ENCODE results near the gene SIGLEC7.

Gene SIGLEC7

GRCh38 chr19:51096473-51097165 is 45.5 kb upstream of the SIGLEC7 start:
- 88% methylated on average over 6 of the region's 6 CpGs for WGBS
- H2BK120ac ChIP-seq (ENCODE audit: low read depth, low read length), result no peak overlapping the region
- H3K27ac ChIP-seq (ENCODE audit: low read length, poor library complexity, severe bottlenecking), result no peak overlapping the region
- no peak overlapping the region for H3K4ac ChIP-seq (ENCODE audit: low read depth in 1 of 2, low read length in 2 of 2)
- H3K9me3 ChIP-seq (ENCODE audit: control insufficient read depth, low read length), result no peaks in the 10 kb centered on the region
- no peak overlapping the region for H3K9ac ChIP-seq (ENCODE audit: low read length)
- peaks cover 4% of the 10 kb centered on the region for H3K4me1 ChIP-seq (ENCODE audit: control insufficient read depth, insufficient read depth, low read depth, low read length)
- H2AK5ac ChIP-seq (ENCODE audit: low read length, severe bottlenecking), result no peak overlapping the region
- H3K36me3 ChIP-seq (ENCODE audit: control insufficient read depth in 1 of 2, insufficient read depth in 2 of 2, low read depth in 1 of 2, low read length in 2 of 2), result peaks cover 31 to 32% of the 10 kb centered on the region in 2 experiments
- H3K79me1 ChIP-seq (replicated peaks; ENCODE audit: low read length, poor library complexity, severe bottlenecking), result peaks cover 20% of the 10 kb centered on the region
- no peak overlapping the region for H3K4me3 ChIP-seq (ENCODE audit: insufficient read depth in 1 of 2, low read depth in 1 of 2, low read length in 2 of 2)
- peak overlapping the region; percentile 55 for H2BK15ac ChIP-seq (ENCODE audit: low read depth, poor library complexity, severe bottlenecking)
- no peak overlapping the region for H2BK5ac ChIP-seq (ENCODE audit: low read depth, low read length, poor library complexity, severe bottlenecking)
- no peak overlapping the region for H3K23ac ChIP-seq (ENCODE audit: low read length in 2 of 2)
- no peak overlapping the region for H2BK12ac ChIP-seq (ENCODE audit: low read length in 2 of 2)
- H3K27me3 ChIP-seq (ENCODE audit: control insufficient read depth in 1 of 2, insufficient read depth in 1 of 2, low read length in 2 of 2), result no peaks in the 10 kb centered on the region
- no peak overlapping the region for H2AFZ ChIP-seq (ENCODE audit: low read depth, low read length)
- H4K91ac ChIP-seq (ENCODE audit: low read length), result no peak overlapping the region
- no peak overlapping the region for H4K8ac ChIP-seq (ENCODE audit: low read length)
- H3K18ac ChIP-seq (ENCODE audit: low read depth in 1 of 2, low read length in 2 of 2), result no peak overlapping the region
- DNase-seq, result no peak
- no peak overlapping the region for H3K4me2 ChIP-seq (ENCODE audit: low read length, poor library complexity, severe bottlenecking)
- H3K14ac ChIP-seq (ENCODE audit: low read length in 2 of 2), result no peak overlapping the region

DNA sequence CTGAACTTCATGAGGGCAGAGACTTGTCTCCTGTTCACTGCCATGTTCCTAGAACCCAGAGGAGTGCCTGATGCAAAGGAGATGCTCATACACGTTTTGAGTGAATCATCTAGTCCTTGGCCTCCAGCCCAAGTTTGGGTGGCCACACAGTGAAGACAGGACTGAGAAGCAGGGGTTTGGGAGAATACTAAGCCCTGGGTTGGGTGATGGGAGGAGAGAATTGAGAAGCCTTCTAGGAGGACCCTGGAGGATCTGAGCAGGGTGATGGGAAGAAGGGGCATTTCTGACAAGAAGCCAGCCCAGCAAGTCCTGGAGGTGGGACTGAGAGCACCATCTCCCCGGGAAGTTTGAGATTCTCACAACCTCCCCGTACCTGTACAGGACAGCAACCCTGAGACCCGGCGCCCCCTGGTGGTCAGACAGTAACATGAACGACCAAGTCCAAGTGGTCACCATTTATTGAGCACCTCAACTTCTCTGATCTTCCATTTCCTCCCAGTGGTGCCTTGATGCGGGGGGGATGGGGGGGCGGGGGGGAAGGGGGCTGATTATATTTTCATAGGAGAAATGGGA is 44.8 kb upstream of the SIGLEC7 start:
- Histone ChIP-seq H4K91ac (ENCODE audit: low read length) (no peak overlapping the region), H2BK12ac (ENCODE audit: low read length in 2 of 2) (no peak overlapping the region), H3K18ac (ENCODE audit: low read depth in 1 of 2, low read length in 2 of 2) (no peak overlapping the region), H2BK5ac (ENCODE audit: low read depth, low read length, poor library complexity, severe bottlenecking) (no peak overlapping the region), H3K36me3 (ENCODE audit: control insufficient read depth in 1 of 2, insufficient read depth in 2 of 2, low read depth in 1 of 2, low read length in 2 of 2) (peaks cover 33 to 36% of the 10 kb centered on the region in 2 experiments), H3K27ac (ENCODE audit: low read length, poor library complexity, severe bottlenecking) (no peak overlapping the region), H2AK5ac (ENCODE audit: low read length, severe bottlenecking) (no peak overlapping the region), H2AFZ (ENCODE audit: low read depth, low read length) (no peak overlapping the region), H3K79me1 (replicated peaks; ENCODE audit: low read length, poor library complexity, severe bottlenecking) (peaks cover 21% of the 10 kb centered on the region), H3K4me1 (ENCODE audit: control insufficient read depth, insufficient read depth, low read depth, low read length) (peaks cover 4% of the 10 kb centered on the region), H4K8ac (ENCODE audit: low read length) (no peak overlapping the region), H2BK15ac (ENCODE audit: low read depth, poor library complexity, severe bottlenecking) (no peak overlapping the region), H3K23ac (ENCODE audit: low read length in 2 of 2) (no peak overlapping the region), H3K4me3 (ENCODE audit: insufficient read depth in 1 of 2, low read depth in 1 of 2, low read length in 2 of 2) (no peak overlapping the region), H3K4me2 (ENCODE audit: low read length, poor library complexity, severe bottlenecking) (no peak overlapping the region), H3K9me3 (ENCODE audit: control insufficient read depth, low read length) (no peaks in the 10 kb centered on the region), H3K14ac (ENCODE audit: low read length in 2 of 2) (no peak overlapping the region), H3K27me3 (ENCODE audit: control insufficient read depth in 1 of 2, insufficient read depth in 1 of 2, low read length in 2 of 2) (no peaks in the 10 kb centered on the region), H3K4ac (ENCODE audit: low read depth in 1 of 2, low read length in 2 of 2) (no peak overlapping the region), H3K9ac (ENCODE audit: low read length) (no peak overlapping the region), H2BK120ac (ENCODE audit: low read depth, low read length) (no peak overlapping the region)
- 6% methylated on average over 2 of the region's 8 CpGs for WGBS
- DNase-seq, result peak; percentile 18

DNA sequence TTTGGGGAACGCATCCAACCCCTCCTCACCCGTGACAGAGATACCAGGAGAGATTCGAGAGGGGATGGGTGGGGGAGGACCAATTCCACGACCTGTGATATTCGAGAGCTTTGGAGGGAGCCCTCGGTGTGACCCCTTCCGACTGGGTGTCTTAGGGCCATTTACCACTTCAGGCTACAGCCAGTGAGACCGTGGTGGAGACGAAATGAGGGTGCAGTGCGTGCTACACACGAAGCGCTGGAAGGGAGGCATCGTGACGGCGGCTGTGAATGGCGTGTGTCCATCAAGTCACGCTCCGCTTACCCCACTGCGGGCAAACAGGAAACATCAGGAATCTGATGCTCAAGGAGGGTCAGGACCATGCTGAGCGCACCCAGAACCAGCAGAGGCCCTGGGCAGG is 44.3 kb upstream of the SIGLEC7 start:
- peaks cover 38 to 41% of the 10 kb centered on the region in 2 experiments for H3K36me3 ChIP-seq (ENCODE audit: control insufficient read depth in 1 of 2, insufficient read depth in 2 of 2, low read depth in 1 of 2, low read length in 2 of 2)
- H2BK15ac ChIP-seq (ENCODE audit: low read depth, poor library complexity, severe bottlenecking), result no peak overlapping the region
- 95% methylated on average over 19 of the region's 20 CpGs for WGBS
- H3K9me3 ChIP-seq (ENCODE audit: control insufficient read depth, low read length), result no peaks in the 10 kb centered on the region
- no peak overlapping the region for H4K8ac ChIP-seq (ENCODE audit: low read length)
- H3K23ac ChIP-seq (ENCODE audit: low read length in 2 of 2), result no peak overlapping the region
- H2BK12ac ChIP-seq (ENCODE audit: low read length in 2 of 2), result peak overlapping the region in 1 of 2 experiments; percentile 6
- no peak for DNase-seq
- H3K4ac ChIP-seq (ENCODE audit: low read depth in 1 of 2, low read length in 2 of 2), result no peak overlapping the region
- H3K14ac ChIP-seq (ENCODE audit: low read length in 2 of 2), result no peak overlapping the region
- no peak overlapping the region for H3K4me3 ChIP-seq (ENCODE audit: insufficient read depth in 1 of 2, low read depth in 1 of 2, low read length in 2 of 2)
- no peak overlapping the region for H2BK5ac ChIP-seq (ENCODE audit: low read depth, low read length, poor library complexity, severe bottlenecking)
- no peak overlapping the region for H2AK5ac ChIP-seq (ENCODE audit: low read length, severe bottlenecking)
- no peak overlapping the region for H2BK120ac ChIP-seq (ENCODE audit: low read depth, low read length)
- peaks cover 4% of the 10 kb centered on the region for H3K4me1 ChIP-seq (ENCODE audit: control insufficient read depth, insufficient read depth, low read depth, low read length)
- H3K79me1 ChIP-seq (replicated peaks; ENCODE audit: low read length, poor library complexity, severe bottlenecking), result peaks cover 24% of the 10 kb centered on the region
- no peak overlapping the region for H3K27ac ChIP-seq (ENCODE audit: low read length, poor library complexity, severe bottlenecking)
- H3K27me3 ChIP-seq (ENCODE audit: control insufficient read depth in 1 of 2, insufficient read depth in 1 of 2, low read length in 2 of 2), result no peaks in the 10 kb centered on the region
- H3K4me2 ChIP-seq (ENCODE audit: low read length, poor library complexity, severe bottlenecking), result no peak overlapping the region
- no peak overlapping the region for H3K9ac ChIP-seq (ENCODE audit: low read length)
- no peak overlapping the region for H4K91ac ChIP-seq (ENCODE audit: low read length)
- H3K18ac ChIP-seq (ENCODE audit: low read depth in 1 of 2, low read length in 2 of 2), result no peak overlapping the region
- no peak overlapping the region for H2AFZ ChIP-seq (ENCODE audit: low read depth, low read length)

DNA sequence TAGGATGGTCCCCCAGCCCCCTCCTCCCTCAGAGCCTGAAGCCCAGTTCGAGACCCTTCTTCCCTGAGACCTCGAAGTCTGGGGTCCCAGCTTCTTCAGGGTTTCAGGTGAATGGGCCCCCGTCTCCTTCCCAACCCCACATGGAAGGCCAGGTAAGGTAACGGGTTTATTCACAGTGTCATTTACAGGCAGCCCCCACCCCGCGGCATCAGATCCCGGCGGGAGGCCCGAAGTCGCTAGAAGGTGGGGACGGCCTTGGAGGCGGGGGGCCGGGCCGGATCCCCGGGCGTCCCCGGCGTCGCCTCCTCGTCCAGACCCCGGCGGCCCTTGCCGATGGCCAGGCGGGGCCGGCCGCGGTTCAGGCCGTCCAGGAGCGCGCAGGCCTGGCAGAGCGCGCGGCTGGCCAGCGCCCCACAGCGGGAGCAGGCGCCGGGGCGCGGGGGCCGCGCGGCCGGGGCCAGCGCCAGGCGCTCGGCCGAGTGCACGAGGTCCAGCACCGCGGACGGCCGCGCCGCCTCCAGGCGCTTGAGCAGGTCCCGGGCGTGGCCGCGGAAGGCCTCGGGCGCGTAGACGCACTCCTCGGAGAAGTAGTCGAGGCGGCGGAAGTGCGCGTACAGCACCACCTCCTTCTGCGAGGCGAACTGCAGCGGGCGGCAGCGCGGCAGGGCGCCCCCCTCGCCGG is 43.6 kb upstream of the SIGLEC7 start:
- Histone ChIP-seq H3K14ac (ENCODE audit: low read length in 2 of 2) (no peak overlapping the region), H3K4me3 (ENCODE audit: insufficient read depth in 1 of 2, low read depth in 1 of 2, low read length in 2 of 2) (no peak overlapping the region), H2BK12ac (ENCODE audit: low read length in 2 of 2) (no peak overlapping the region), H2BK15ac (ENCODE audit: low read depth, poor library complexity, severe bottlenecking) (no peak overlapping the region), H3K23ac (ENCODE audit: low read length in 2 of 2) (no peak overlapping the region), H2BK5ac (ENCODE audit: low read depth, low read length, poor library complexity, severe bottlenecking) (no peak overlapping the region), H3K4me1 (ENCODE audit: control insufficient read depth, insufficient read depth, low read depth, low read length) (peaks cover 4% of the 10 kb centered on the region), H2BK120ac (ENCODE audit: low read depth, low read length) (no peak overlapping the region), H3K27me3 (ENCODE audit: control insufficient read depth in 1 of 2, insufficient read depth in 1 of 2, low read length in 2 of 2) (no peaks in the 10 kb centered on the region), H3K9me3 (ENCODE audit: control insufficient read depth, low read length) (no peaks in the 10 kb centered on the region), H3K9ac (ENCODE audit: low read length) (no peak overlapping the region), H2AFZ (ENCODE audit: low read depth, low read length) (no peak overlapping the region), H3K27ac (ENCODE audit: low read length, poor library complexity, severe bottlenecking) (no peak overlapping the region), H4K91ac (ENCODE audit: low read length) (no peak overlapping the region), H3K4ac (ENCODE audit: low read depth in 1 of 2, low read length in 2 of 2) (no peak overlapping the region), H3K4me2 (ENCODE audit: low read length, poor library complexity, severe bottlenecking) (no peak overlapping the region), H4K8ac (ENCODE audit: low read length) (no peak overlapping the region), H2AK5ac (ENCODE audit: low read length, severe bottlenecking) (no peak overlapping the region), H3K36me3 (ENCODE audit: control insufficient read depth in 1 of 2, insufficient read depth in 2 of 2, low read depth in 1 of 2, low read length in 2 of 2) (peaks cover 38 to 49% of the 10 kb centered on the region in 2 experiments), H3K18ac (ENCODE audit: low read depth in 1 of 2, low read length in 2 of 2) (no peak overlapping the region), H3K79me1 (replicated peaks; ENCODE audit: low read length, poor library complexity, severe bottlenecking) (peaks cover 24% of the 10 kb centered on the region)
- no peak for DNase-seq
- 99% methylated on average over 57 of the region's 78 CpGs for WGBS
